C4-2B (cell line): ENCODE measurements around the gene CHTF18.

Experiments
- ZFX ChIP-seq: fragments of 450-650 bp; IDR thresholded peaks from 2 replicates; pipeline ENCODE4 v1.6.1; 2017
- TF ChIP-seq, protein P1 (sequence below): fragments of 450-650 bp; conservative IDR thresholded peaks from 2 replicates; pipeline ENCODE4 v1.5.1; 2017; ENCODE audit warnings: mild to moderate bottlenecking

DNA sequence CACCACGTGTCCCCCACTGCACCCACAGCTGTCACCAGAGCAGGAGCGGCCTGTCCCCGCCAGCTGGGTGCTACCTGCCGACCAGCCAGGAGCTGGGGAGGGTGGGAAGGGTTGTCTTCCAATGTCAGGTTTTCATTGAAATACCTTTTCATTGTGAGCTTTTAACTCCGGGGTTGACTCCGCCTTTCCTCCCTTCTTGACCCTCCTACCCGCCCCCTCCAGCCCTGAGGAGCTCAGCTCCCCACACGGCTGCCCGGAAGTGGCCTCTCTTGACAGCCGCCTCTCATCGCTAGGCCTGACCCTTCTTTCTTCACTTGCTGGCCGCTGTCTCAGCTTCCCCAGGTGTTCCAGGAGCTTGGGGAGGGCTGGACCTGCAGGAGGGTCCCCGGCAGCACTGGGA lies 33.3 kb downstream of the CHTF18 start:
- TF ChIP-seq, protein P1, sequence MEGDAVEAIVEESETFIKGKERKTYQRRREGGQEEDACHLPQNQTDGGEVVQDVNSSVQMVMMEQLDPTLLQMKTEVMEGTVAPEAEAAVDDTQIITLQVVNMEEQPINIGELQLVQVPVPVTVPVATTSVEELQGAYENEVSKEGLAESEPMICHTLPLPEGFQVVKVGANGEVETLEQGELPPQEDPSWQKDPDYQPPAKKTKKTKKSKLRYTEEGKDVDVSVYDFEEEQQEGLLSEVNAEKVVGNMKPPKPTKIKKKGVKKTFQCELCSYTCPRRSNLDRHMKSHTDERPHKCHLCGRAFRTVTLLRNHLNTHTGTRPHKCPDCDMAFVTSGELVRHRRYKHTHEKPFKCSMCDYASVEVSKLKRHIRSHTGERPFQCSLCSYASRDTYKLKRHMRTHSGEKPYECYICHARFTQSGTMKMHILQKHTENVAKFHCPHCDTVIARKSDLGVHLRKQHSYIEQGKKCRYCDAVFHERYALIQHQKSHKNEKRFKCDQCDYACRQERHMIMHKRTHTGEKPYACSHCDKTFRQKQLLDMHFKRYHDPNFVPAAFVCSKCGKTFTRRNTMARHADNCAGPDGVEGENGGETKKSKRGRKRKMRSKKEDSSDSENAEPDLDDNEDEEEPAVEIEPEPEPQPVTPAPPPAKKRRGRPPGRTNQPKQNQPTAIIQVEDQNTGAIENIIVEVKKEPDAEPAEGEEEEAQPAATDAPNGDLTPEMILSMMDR = no peak
- no peak for TF ChIP-seq ZFX
